Stomach (tissue), 4 donors: ENCODE measurements around the gene SORCS1.

Experiments used
- CTCF ChIP-seq, 7 experiments: fragments of 450-650 bp in 4 of 7; fragments of 200-600 bp in 3 of 7; sonication (generic) in 3 of 7; IDR thresholded peaks; one replicate each; pipeline ENCODE4 v1.5.1; 2016 to 2019; ENCODE audit warnings: antibody characterized with exemption in 7 of 7, control low read depth in 2 of 7, mild to moderate bottlenecking in 1 of 7
- EP300 ChIP-seq: sonication (generic); formaldehyde crosslinking; IDR thresholded peaks from one replicate; pipeline ENCODE4 v1.6.1; 2017; ENCODE audit warnings: antibody characterized with exemption
- POLR2A ChIP-seq, 4 donors: fragments of 450-650 bp; IDR thresholded peaks; one replicate each; pipeline ENCODE4 v1.6.1; 2016; ENCODE audit warnings: antibody characterized with exemption in 4 of 4, control low read depth in 2 of 4, mild to moderate bottlenecking in 1 of 4, moderate library complexity in 1 of 4

GRCh38 chr10:107122703-107123102, 41.8 kb downstream of the SORCS1 start:
- no peak for TF ChIP-seq CTCF (IDR thresholded peaks at IDR 0.05)
- no peak for TF ChIP-seq POLR2A (IDR thresholded peaks at IDR 0.05)
- TF ChIP-seq EP300, result no peak
